AG04450 (cell line): ENCODE data around the gene ARL15. TPM values are rescaled to one million over a fixed set of nuclear protein-coding genes. Genes with fewer than 3 reads are reported as not detected.

Source experiments
- CTCF ChIA-PET: fragments of 300-600, 350-600 bp; formaldehyde crosslinking; extraction: SDS; loops from one replicate; lab custom pipeline; 2022; ENCODE audit warnings: antibody characterized with exemption, inconsistent platforms; lab: Charles Lee
- POLR2A ChIA-PET: fragments of 350-600 bp; formaldehyde crosslinking; extraction: SDS; loops from one replicate; lab custom pipeline; 2021; ENCODE audit warnings: antibody characterized with exemption, inconsistent platforms; lab: Yijun Ruan, JAX
- DNase-seq: peaks from one replicate; pipeline ENCODE4 v3.0.0-alpha.2; 2011; ENCODE audit warnings: low read depth, low spot score
- H3K27ac ChIP-seq: one replicate; pipeline ENCODE4 v1.5.1; 2012; ENCODE audit warnings: low read depth, low read length, control low read depth
- H3K27me3 ChIP-seq: one replicate; pipeline ENCODE4 v1.6.0; 2012; ENCODE audit warnings: low read length; ENCODE audit not compliant: control insufficient read depth, insufficient read depth
- H3K4me3 ChIP-seq: 2 replicates; pipeline ENCODE4 v1.5.1; 2011; ENCODE audit warnings: mild to moderate bottlenecking, low read depth, low read length, control low read depth
- H3K9me3 ChIP-seq: 2 replicates; pipeline ENCODE4 v1.5.1; 2012; ENCODE audit warnings: low read length; ENCODE audit not compliant: control insufficient read depth, insufficient read depth
- polyA plus RNA-seq: library from polyadenylated mRNA; depleted of rRNA; stranded (reverse); fragments of >200 nt; gene quantifications from 2 replicates; pipeline ENCODE4 v1.2.3, GENCODE V29; 2011
- TF ChIP-seq, protein P1 (sequence below): IDR thresholded peaks from 2 replicates; pipeline ENCODE4 v1.5.1; 2011; ENCODE audit warnings: low read depth, low read length, control low read depth, inconsistent platforms

ARL15 gene
- polyA plus RNA-seq, 1 experiment = 16.0 TPM

DNA sequence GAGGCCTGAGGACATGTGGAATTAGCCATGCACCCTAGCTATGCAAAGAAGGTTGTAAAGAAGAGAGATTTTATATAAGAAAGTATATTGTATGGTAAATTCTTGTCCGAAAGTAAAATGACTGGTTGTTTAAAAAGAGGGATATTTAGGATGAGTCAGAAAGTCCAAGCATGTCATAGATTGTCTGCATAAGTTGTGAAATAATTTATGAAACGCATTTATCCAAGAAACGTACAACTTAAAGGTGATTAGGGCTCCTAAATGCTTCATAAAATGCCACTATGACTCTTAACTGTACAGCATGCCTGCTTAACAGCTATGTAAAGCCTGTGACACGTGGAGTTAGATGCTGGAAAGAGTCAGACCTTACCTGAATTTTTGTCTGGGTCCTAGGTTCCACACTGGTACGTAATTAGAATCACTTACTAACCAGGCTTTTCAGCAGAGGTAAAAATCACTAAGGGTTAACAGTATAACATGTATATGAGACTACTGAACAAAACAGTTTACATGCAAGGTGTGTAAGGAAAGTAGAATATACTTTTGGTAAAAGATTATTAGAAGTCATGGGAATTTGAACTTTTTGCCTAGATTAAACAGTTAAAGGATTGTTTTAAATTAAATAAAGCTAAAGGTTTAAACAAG lies 37.0 kb upstream of the ARL15 start:
- no peak overlapping the region for H3K4me3 ChIP-seq
- DNase-seq = no peak
- ChIA-PET CTCF (no interaction called here), POLR2A (no interaction called here)
- H3K27me3 ChIP-seq = no peaks in the 10 kb centered on the region
- H3K9me3 ChIP-seq = no peaks in the 10 kb centered on the region; the same call in 1 of the 2 replicates
- TF ChIP-seq, protein P1, sequence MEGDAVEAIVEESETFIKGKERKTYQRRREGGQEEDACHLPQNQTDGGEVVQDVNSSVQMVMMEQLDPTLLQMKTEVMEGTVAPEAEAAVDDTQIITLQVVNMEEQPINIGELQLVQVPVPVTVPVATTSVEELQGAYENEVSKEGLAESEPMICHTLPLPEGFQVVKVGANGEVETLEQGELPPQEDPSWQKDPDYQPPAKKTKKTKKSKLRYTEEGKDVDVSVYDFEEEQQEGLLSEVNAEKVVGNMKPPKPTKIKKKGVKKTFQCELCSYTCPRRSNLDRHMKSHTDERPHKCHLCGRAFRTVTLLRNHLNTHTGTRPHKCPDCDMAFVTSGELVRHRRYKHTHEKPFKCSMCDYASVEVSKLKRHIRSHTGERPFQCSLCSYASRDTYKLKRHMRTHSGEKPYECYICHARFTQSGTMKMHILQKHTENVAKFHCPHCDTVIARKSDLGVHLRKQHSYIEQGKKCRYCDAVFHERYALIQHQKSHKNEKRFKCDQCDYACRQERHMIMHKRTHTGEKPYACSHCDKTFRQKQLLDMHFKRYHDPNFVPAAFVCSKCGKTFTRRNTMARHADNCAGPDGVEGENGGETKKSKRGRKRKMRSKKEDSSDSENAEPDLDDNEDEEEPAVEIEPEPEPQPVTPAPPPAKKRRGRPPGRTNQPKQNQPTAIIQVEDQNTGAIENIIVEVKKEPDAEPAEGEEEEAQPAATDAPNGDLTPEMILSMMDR = no peak
- no peak overlapping the region for H3K27ac ChIP-seq

DNA sequence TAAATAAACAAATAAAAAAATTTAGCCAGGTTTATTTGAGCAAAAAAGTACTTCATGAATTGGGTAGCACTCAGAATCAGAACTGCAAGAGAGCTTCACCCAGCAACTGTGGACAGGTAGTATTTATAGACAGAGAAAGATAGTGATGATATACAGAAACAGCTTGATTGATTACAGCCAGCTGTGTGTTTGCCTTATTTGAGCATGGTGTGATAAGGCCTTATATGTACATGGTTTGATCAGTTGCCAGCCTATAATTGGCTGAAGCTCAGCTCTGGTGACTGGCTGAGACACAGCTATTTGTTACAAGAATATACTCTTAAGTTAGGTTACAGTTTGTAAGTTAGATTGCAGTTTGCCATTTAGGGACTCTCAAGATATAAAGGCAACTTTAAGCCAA lies 34.3 kb upstream of the ARL15 start:
- ChIA-PET CTCF (interaction anchor here (0.6 kb wide), 1 partner anchor 33 kb away, joined by 3 read pairs; no protein-coding TSS in a partner anchor), POLR2A (no interaction called here)
- Histone ChIP-seq H3K4me3 (no peak overlapping the region), H3K27ac (no peak overlapping the region), H3K9me3 (no peaks in the 10 kb centered on the region; the same call in 1 of the 2 replicates), H3K27me3 (no peaks in the 10 kb centered on the region)
- TF ChIP-seq, protein P1 = no peak
- no peak for DNase-seq

DNA sequence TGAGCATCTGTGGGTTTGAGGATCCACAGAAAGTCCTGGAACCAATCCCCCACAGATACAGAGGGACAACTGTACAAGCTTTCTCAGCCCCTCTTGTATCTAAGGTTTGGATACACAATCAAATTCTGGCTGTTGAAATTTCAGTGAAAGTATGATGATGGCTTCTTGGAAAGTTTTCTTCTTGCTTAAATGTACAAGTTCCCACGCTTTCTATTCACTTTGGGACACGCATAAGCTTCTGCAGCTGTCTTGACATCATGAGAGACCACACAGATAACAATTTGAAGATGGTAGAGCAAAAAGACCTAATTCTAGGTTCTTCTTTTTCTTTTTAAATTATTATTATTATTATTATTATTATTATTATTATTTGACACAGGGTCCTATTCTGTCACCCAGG lies 31.6 kb upstream of the ARL15 start:
- no peak for DNase-seq

DNA sequence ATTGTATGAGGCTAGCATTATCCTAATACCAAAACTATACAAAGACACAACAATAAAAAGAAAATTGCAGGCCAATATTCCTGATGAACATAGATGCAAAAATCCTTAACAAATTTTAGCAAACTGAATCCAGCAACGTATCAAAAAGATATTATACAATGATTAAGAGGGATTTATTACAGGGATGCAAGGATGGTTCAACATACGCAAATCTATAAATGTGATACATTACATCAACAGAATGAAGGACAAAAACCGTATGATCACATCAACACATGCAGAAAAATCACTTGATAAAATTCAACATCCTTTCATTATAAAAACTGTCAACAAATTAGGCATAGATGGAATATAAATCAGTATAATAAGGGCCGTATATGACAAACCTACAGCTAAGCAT lies 27.1 kb upstream of the ARL15 start:
- POLR2A ChIA-PET = no interaction called here
- no peak overlapping the region for H3K27ac ChIP-seq
- DNase-seq = no peak
- no peak overlapping the region for H3K4me3 ChIP-seq
- no peaks in the 10 kb centered on the region for H3K27me3 ChIP-seq
- CTCF ChIA-PET = no interaction called here
- H3K9me3 ChIP-seq = no peaks in the 10 kb centered on the region
- TF ChIP-seq, protein P1 = no peak

More for the DNA sequence above, 31.6 kb upstream of the ARL15 start:
- H3K27ac ChIP-seq = no peak overlapping the region
- TF ChIP-seq, protein P1 = no peak
- ChIA-PET POLR2A (no interaction called here), CTCF (interaction anchor here (0.9 to 1.0 kb wide), 2 partner anchors 10 to 78 kb away, joined by 3 to 4 read pairs; no protein-coding TSS in a partner anchor)
- H3K4me3 ChIP-seq = no peak overlapping the region
- no peaks in the 10 kb centered on the region for H3K9me3 ChIP-seq
- H3K27me3 ChIP-seq = no peaks in the 10 kb centered on the region

DNA sequence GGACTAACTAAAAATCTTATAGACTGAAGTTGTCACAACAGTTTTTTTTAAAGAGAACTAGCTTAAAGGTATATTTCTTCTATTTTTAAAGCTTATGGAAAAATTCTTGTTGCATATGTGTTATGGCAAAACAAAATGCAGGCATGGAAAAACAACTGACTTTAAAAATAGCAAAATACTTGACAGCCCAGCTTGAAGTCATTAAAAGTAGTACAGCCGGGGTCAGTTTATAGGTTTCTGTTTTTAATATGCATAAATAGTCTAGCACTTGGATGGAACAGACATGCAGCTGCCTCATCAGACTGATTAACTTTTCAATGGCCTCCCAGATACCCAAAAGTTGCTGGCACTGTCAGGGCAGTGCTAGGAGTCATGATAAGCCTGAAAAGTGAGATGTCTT lies 22.3 kb upstream of the ARL15 start:
- DNase-seq = no peak
- no peaks in the 10 kb centered on the region for H3K9me3 ChIP-seq
- CTCF ChIA-PET = interaction anchor here (0.6 to 1.6 kb wide), 4 partner anchors 10 to 611 kb away, joined by 3 to 7 read pairs (median 4); no protein-coding TSS in a partner anchor
- no peak overlapping the region for H3K27ac ChIP-seq
- POLR2A ChIA-PET = no interaction called here
- H3K27me3 ChIP-seq = no peaks in the 10 kb centered on the region
- no peak overlapping the region for H3K4me3 ChIP-seq
- TF ChIP-seq, protein P1 = no peak
